Stimulated activated CD8-positive, alpha-beta memory T cell treated with anti-CD3 and anti-CD28 coated beads, Interleukin-15, amount 100 ng/mL, for 1 hour (primary cell): Measurements from ENCODE around the gene GOT1.

Experiments
- DNase-seq: peaks from one replicate; pipeline ENCODE4 v3.0.0-alpha.2; 2020; ENCODE audit warnings: low read depth

The GOT1 gene

GRCh38 chr10:99358101-99358500 is 72.3 kb downstream of the GOT1 start:
- DNase-seq, result no peak

GRCh38 chr10:99357691-99358090 is 72.7 kb downstream of the GOT1 start:
- no peak for DNase-seq

- no peak for DNase-seq
These were observed 77.2 kb downstream of the GOT1 start for GRCh38 chr10:99353182-99353581.

GRCh38 chr10:99347672-99348071 is 82.8 kb downstream of the GOT1 start:
- DNase-seq, result no peak
